ENCODE measurements around the gene HOXD4.

The HOXD4 gene

DNA sequence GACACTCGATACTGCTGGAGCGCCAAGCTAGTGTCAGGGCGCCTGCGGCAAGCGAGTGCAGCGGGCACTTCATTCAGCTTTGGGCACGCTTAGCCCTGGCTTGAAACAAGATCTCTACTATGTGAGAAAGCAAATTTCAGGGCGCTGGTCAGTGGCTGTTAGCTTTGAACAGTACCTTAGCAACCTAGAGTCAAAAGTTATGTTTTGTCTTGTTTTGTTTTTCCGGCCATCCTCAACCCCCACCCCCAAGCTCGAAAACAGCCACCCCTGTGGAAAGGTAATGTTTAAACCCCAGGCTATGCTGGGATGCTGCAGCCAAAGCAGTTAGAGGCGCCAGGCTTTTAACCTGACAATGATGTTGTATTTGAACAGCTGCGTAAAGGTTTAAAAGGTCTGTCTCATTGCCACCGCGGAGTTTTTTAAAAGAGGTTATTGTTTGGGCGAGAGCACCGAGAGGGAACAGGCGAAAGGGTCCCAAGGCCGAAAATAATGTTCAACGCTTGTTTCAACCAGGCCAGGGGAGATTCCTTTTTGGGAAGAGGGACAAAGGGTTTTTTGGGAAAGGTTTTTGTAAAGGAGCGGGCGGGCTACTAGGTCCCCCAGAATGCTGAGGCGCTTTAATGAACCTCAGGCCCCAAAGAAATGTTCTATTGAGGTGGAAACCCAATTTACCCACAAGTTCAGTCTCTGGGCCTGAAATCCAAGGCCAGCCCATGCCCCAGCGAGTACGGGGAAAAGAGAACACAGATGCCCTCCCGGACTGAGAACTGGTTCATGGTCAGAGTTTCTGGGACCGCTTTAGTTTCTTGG, 37.0 kb upstream of the HOXD4 start:
- no peak for DNase-seq

DNA sequence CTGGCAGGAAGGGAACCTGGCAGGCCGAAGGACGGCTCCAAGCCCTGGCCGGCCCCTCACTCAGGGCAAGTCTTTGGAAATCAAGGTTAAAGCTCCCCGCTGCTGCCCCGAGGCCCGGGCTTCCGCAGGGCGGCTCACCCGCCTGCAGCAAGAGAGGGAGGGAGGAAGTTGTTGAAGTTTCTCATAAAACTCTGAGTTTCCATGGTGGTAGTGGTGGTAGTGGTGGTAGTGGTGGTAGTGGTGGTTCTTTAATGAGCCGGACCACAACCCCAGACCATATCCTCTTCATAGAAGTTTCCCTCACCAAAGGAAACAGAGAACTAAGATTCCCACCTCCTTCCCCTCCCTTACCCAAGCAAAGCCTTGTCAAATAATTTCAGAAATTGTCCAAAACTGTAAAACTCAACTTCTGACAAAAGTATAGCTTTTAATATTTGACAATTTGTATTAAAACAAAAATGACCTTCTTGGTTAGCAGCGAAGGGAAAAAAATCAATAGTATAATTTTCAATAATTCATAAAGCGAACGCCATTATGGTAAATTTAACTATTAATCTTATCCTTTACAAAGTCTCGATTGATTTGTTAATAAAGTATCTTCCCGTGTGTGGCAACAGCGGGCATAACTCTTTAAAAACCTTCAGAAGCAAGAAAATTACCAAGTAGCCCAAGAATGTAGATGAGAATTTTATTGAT, 36.3 kb upstream of the HOXD4 start:
- no peak for DNase-seq

DNA sequence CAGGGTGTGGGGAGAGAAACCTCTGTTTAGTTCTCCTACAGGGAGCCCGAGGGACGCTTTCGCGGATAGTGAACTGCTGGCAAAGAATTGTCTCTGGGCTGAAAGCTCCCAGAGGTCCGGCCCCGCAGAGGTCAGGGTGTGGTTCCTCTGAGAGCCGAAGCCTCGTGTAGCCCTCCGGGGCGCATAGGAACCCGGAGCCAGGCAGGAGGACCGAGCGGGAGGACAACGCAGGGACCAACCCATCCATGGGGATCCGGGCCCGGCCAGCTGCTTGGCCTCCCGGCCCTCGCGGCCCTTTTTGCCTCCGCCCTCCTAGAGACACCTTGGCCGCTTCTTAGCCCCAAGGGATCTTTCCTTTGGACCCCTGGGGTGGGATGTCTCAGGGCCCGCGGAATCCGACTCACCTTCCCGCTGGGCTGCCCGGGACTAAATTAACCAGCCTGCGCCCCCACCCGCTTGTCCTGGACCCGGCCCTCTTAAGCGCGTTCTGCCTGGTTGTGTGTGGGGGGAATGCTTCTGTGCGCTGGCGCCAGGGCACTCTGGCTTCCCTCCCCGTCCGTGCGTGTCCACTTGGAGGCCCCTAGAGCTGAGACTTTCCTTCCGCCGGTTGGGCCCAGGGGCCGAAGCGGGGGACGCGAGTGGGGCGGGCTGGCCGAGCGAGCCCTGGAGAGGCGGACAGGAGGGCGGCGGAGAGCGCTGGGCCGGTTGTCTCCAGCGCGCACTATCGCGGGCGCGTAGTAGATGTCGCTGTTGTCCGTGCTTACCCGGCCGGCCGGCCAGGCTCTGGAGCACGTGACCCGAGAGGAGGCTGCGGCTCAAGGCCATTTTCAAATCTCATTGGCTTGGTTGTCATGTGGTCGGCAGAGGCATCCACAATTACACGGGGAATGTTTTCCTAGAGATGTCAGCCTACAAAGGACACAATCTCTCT, 35.2 kb upstream of the HOXD4 start, which contains the start of gene HOXD10:
HOXD10 (plus strand) TSS at position 896 of the 931 bp plus-strand sequence. CDS start 56 bp downstream, outside the sequence.
- no peak for DNase-seq

DNA sequence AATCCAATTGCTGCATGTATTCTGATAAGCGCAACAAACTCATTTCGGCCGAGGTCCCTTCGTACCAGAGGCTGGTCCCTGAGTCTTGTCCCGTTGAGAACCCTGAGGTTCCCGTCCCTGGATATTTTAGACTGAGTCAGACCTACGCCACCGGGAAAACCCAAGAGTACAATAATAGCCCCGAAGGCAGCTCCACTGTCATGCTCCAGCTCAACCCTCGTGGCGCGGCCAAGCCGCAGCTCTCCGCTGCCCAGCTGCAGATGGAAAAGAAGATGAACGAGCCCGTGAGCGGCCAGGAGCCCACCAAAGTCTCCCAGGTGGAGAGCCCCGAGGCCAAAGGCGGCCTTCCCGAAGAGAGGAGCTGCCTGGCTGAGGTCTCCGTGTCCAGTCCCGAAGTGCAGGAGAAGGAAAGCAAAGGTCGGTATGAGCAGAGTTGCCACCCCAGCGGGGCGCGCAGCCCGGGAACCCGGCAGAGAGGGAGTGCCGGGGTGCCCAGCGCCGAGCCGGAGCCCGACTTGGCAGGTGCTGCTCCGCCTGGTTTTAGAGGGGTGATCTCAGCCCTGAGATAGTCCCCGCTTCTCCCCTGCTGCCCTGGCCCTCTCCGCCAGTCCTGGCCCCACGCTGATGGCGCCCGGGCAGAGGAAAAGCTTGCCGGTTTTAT, 34.1 kb upstream of the HOXD4 start:
- no peak for DNase-seq

DNA sequence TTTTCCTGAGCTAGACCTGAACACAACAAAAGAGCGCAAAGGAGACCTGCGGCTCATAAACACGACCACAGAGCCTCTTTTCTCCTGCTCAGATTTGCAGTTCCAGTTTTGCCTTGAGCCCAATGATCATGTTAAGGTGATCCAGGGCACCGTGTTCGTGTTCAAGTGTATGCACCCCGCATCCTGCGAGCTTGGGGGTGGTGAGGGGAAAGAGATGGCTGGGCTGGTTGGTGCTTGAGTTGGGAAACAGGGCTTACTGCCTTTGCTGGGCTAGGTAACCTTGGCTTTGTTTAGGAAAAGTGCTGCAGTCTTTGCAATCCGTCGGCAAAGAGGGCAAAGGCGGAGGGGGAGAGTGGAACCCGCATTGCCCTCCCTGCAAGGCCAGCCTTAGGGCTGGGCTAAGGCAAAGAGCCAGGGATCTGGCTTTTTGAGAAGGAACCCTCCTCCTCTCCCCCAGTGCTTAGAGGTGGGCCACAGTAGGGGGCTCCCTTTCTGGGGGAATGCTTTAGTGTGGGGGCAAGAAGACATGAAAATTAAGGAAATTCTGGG, 33.5 kb upstream of the HOXD4 start:
- DNase-seq, result no peak

DNA sequence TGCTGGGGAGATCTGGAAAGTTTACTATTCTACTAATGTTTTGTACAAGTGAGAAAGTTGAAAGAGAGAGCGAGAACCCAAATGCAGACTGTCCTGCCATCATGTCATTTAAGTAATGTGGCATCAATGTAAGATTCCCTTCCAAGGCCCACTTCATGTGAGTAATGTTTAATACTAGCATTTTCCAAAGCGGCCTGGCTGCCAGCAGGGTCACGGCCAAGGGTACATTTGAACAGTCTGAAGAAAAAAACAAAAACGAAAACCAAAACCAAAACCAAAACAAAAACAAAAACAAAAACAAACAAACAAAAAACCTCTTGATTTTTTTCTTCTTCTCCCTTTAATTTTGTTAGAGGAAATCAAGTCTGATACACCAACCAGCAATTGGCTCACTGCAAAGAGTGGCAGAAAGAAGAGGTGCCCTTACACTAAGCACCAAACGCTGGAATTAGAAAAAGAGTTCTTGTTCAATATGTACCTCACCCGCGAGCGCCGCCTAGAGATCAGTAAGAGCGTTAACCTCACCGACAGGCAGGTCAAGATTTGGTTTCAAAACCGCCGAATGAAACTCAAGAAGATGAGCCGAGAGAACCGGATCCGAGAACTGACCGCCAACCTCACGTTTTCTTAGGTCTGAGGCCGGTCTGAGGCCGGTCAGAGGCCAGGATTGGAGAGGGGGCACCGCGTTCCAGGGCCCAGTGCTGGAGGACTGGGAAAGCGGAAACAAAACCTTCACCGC, 32.6 kb upstream of the HOXD4 start:
- peak; percentile 67 for DNase-seq

DNA sequence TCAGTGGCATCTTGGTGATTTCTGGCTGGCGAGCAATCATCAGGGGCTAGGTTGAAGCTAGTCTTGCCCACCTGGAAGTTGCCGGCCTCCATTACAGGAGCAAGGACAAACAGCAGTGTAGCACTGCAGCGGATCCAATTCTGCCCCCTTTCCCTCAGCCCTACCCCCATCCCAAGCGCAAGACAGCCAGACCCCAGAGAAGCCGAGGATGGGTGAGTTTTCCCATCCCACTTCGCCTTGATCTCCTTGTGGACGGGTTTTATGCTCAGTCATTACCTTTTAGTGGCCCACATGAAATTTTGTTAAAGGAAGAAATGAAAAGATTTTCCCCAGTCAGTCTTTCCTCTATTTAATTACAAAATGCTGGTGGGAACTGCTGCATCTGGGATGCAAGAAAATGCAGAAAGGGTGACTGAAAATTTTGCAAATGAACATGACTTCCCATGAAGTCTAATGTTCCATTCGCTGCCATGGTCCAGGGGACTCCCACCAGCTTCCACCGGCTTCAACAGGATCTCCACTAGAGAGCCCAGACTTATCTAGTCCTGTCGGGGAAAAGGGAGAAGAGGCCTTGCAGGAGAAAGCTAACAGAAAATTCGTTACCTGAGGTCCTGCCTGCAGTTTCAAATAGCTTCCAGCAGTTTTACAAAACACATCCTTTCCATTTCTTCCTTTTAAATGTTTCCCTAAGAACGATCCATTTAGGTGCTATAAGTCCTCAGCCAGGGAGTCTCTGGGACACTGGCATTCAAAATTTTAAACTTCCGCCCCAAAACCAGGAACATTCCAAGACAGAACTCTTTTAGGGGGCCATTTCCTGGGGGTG, 30.8 kb upstream of the HOXD4 start:
- no peak for DNase-seq

DNA sequence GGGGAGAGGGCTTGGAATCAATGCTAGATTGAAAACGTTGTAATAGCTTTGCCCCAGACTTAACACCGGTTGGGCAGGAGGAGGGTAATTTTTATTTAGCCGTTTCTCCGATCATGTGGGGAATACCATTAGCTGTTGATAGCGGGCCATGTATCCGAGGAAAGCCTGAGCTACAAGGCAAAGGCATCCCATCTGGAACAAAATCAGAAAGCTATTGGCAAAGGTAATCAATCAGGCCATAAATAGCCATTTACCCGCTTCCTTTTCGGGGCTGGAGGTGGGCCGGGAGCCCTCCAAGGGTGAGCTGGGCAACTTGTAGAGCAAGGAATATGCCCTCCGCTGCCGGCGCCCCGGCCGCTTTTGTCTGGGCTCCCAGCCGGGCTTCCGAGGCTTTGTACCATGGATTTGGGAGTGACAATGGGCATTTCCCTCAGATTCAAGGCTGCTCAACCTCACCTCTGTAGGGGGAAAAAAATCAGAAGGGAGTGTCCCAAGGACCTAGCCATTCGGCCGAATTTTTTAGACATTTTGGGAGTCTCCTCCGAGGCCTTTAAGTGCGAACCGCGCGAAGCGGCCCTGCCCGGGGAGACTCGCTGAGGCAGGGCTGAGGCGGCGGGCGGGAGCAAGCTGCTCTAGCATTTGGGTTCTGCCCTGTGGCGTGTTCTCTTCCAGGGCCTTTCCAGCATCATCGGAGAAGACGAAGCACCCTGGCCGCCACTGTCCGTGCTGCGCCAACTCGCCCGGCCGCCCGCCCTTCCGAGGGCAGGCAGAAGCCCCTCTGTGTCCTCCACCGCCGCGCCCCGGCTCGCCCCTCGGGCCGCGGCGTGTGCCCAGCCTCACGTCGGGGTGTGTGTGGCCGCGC, 29.9 kb upstream of the HOXD4 start:
- no peak for DNase-seq

DNA sequence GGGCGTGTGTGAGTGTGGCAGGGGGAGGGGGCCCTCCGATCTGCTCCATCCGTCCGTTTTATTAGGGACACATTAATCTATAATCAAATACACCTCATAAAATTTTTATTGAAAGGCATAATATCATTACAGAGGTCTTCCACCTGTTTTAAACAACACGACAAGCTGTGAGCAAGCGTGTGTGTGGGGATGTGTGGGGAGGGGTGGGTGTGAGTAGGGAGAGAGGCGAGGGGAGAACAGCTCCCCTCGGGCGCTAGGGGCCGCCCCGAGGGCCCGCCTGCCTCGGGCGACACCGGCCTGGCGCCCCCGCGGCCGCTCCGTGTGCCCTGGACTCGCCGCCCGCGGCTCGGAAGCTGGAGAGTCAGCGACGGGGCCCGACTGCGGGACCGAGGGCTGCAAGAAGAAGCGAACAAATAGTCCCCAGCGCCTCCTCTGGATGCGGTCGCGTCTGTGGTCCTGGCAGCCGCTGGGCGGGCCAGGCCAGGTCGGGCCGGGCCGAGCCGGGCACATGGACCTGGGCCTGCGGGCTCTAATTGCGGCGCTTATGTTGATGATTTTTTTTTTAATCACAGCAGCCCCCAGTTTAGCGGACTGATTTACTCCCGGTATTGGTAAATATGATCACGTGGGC, 29.2 kb upstream of the HOXD4 start:
- no peak for DNase-seq

DNA sequence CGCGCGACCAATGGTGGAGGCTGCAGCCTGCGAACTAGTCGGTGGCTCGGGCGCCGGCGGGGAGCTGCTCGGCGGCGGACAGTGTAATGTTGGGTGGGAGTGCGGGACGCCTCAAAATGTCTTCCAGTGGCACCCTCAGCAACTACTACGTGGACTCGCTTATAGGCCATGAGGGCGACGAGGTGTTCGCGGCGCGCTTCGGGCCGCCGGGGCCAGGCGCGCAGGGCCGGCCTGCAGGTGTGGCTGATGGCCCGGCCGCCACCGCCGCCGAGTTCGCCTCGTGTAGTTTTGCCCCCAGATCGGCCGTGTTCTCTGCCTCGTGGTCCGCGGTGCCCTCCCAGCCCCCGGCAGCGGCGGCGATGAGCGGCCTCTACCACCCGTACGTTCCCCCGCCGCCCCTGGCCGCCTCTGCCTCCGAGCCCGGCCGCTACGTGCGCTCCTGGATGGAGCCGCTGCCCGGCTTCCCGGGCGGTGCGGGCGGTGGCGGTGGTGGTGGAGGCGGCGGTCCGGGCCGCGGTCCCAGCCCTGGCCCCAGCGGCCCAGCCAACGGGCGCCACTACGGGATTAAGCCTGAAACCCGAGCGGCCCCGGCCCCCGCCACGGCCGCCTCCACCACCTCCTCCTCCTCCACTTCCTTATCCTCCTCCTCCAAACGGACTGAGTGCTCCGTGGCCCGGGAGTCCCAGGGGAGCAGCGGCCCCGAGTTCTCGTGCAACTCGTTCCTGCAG, 28.5 kb upstream of the HOXD4 start, which contains the start of gene HOXD9:
HOXD9 (plus strand) TSS at position 37 of the 728 bp plus-strand sequence; CDS start at position 87, 50 bp downstream.
- no peak for DNase-seq

DNA sequence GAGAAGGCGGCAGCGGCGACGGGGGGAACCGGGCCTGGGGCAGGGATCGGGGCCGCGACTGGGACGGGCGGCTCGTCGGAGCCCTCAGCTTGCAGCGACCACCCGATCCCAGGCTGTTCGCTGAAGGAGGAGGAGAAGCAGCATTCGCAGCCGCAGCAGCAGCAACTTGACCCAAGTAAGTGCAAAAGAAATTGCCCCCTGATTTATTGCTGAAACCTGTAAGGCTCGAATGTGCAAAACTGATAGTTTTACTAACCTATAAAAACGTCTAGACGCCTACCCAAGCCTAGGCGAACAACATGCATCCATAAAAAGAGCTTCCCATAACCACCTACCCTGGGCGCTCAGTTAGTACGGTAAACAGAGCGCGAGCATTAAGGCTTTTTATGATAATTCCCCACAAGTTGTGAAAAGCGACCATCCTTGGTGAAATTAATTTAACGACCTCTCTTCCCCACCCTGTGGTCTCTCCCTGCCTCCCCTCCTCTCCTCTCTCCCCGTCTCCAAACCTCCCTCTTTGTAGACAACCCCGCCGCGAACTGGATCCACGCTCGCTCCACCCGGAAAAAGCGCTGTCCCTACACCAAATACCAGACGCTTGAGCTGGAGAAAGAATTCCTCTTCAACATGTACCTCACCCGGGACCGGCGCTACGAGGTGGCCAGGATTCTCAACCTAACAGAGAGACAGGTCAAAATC, 27.8 kb upstream of the HOXD4 start:
- DNase-seq, result no peak

DNA sequence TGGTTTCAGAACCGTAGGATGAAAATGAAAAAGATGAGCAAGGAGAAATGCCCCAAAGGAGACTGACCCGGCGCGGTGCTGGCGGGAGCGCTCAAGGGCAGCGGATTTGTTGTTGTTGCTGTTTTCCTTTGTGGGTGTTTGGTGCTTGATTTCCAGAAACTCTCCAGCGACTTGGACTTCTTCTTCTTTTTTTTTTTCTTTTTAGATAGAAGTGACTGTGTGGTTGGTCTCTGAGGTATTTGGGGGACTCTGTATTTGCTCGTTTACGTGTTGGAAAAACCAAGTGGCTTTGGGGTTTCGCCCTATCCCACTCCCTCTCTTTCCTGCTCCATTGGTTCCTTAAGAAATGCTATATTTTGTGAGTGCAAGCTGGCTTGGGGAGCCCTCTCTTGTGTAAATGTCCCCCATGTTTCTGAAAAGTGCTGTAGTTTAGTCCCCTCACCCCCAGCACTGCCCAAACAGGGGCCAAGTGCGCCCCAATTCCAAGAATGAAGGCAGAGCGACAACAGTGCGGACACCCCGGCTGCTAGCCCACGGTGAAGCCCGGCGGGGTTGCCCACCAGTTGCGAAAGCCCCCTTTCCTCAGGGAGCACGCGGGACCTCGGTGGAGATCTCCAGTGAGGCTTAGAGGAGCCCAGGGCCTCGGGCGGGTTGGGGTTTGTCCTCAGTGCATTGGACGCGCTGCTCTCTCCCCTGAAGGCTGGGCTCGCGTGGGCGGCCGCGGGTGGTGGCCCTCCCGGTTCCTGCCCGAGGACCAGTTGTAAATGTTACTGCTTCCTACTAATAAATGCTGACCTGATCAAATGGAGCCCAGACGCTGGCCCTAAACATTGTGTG, 27.0 kb upstream of the HOXD4 start:
- DNase-seq, result no peak

DNA sequence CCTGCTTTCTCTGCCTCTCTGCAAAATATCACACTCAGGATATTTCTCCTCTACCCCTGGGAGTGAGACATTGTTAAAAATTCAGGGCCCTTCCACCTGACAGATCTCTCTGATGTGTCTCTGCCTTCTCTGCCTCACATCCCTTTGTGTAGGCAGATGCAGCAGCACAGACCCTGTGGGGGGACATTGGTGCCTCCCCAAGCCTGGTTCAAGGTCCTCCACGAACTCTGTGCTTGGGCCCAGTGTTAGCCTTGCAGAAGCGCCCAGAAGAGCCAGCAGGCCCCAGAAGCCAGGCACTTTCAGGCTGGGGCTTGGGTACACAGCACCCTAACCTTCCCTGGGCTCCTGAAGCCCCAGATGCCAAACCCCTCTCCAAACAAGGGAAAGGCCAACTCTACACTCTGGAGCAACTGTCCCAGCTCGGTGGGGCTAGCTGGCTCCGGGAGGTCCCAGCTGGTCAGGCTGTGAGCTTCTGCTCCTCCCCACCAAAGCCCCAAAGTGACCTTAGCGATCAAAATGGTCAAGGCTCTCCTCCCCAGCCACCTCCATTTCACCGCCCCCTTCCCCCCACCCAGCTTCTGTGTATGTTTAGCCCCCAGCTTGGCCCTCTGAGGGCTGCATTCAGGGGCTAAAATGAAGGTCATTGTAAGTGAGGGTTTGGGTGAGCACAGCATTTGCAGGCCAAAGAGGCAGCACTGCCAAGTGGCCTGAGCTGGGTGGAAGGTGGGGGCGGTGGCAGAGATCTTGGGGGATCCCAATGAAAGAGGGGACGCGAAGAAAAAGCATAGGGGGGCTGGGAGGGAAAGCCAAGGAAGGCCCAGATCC, 26.2 kb upstream of the HOXD4 start:
- DNase-seq, result no peak

DNA sequence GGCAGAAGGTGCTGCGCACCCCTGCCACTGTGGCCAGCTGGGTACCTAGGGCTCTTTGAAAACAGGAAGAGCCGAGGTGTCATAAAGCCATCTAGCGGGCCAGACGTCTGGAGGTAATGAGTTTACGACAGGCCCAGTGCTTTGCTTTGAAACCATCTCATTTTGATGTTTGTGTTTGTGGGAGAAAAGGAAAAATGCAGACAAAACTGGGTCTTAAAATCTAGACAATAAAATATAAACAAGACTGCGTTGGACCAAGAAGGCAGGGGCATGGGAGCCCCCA, 25.6 kb upstream of the HOXD4 start:
- no peak for DNase-seq

DNA sequence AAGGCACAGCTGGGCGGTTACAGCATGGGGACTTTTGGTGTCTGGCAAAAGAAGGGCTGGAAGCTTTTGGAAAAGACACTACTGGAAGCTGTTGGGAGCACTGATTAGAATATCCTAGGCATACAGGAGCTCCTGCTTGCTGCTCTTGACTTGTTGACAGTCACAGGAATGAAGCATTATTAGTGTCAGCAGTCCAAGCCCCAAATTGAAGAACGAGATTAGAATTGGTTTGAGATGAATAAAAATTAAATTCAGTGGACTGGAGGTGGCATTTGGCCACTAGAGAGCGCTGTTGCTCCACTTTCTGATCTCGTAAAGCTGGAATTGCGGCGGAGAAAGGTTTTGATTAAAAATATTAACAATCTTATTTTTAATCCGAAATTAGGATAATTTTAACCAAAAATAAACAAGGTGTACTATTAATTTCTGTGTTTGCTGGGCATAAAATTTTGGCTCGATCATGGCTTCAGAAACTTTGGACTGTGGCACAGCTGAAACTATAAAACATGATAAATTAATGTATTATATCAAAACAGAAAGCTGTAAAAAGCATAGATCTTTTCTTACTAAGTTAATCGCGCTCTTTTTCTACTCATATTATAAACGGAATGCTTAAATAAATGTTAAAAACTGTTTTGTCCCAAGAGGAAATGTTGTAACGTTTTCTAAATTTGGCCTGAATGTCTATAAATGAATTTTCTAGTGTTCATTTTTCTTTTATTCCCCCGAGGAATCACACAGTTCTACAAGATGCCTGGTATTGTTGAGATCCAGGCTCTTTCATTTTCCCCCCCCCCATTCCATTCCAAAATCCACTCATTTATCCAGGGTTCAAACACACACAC, 24.2 kb upstream of the HOXD4 start:
- DNase-seq, result peak; percentile 68

Measured in RPMI8226 (cell line).